IMR-90 (cell line): ENCODE measurements around the gene TNNI2. TPM values are rescaled to one million over a fixed set of nuclear protein-coding genes. Genes with fewer than 3 reads are reported as not detected.

ENCODE experiments used
- ATAC-seq: fragments of 200-7000 bp; cut with Tn5 transposase; 2 replicates; pipeline ENCODE4 v1.9.1; 2020; ENCODE audit warnings: low read depth, mild to moderate bottlenecking, moderate library complexity
- BruUV-seq: library from RNA; stranded (reverse); fragments of 400-500 nt; replicated peaks from 2 replicates; lab custom pipeline; 2021; lab: Mats Ljungman, UMichigan
- CTCF ChIA-PET: fragments of 300-600 bp; formaldehyde crosslinking; extraction: SDS; loops from one replicate; lab custom pipeline; 2021; ENCODE audit warnings: antibody characterized with exemption; lab: Yijun Ruan, JAX
- POLR2A ChIA-PET: fragments of 300-600 bp; sonication (Branson Sonifier 250); formaldehyde crosslinking; loops from one replicate; lab custom pipeline; 2022; ENCODE audit warnings: antibody characterized with exemption; ENCODE audit not compliant: unreplicated experiment; lab: Charles Lee
- DNase-seq: peaks from one replicate; pipeline ENCODE4 v3.0.0; 2013
- H2AFZ ChIP-seq: replicated peaks from 2 replicates; pipeline ENCODE3; 2013; ENCODE audit warnings: low read length, mild to moderate bottlenecking; ENCODE audit not compliant: poor library complexity
- H2AK5ac ChIP-seq: 2 replicates; pipeline ENCODE4 v1.6.1; 2013; ENCODE audit warnings: low read depth, low read length, inconsistent platforms
- H2AK9ac ChIP-seq: replicated peaks from 2 replicates; pipeline ENCODE3; 2013; ENCODE audit warnings: mild to moderate bottlenecking, low read depth, low read length, moderate library complexity; ENCODE audit not compliant: poor library complexity
- H2BK120ac ChIP-seq: 2 replicates; pipeline ENCODE4 v1.6.1; 2013; ENCODE audit warnings: low read depth, low read length, inconsistent platforms
- H2BK15ac ChIP-seq: 3 replicates; pipeline ENCODE4 v1.6.1; 2013; ENCODE audit warnings: low read depth, low read length, inconsistent platforms
- H2BK20ac ChIP-seq: 2 replicates; pipeline ENCODE4 v1.6.1; 2013; ENCODE audit warnings: low read depth, mild to moderate bottlenecking, inconsistent platforms, low read length, moderate library complexity
- H2BK5ac ChIP-seq: 2 replicates; pipeline ENCODE4 v1.6.1; 2013; ENCODE audit warnings: mild to moderate bottlenecking, low read depth, low read length, inconsistent platforms; ENCODE audit not compliant: poor library complexity, severe bottlenecking
- H3K14ac ChIP-seq: replicated peaks from 2 replicates; pipeline ENCODE4 v1.6.1; 2013; ENCODE audit warnings: low read depth, low read length, inconsistent platforms
- H3K18ac ChIP-seq: 2 replicates; pipeline ENCODE4 v1.6.1; 2013; ENCODE audit warnings: low read depth, low read length, control low read depth
- H3K23ac ChIP-seq: 2 replicates; pipeline ENCODE4 v1.6.1; 2013; ENCODE audit warnings: low read depth, low read length, inconsistent platforms
- H3K27ac ChIP-seq: 2 replicates; pipeline ENCODE4 v1.5.1; 2013; ENCODE audit warnings: mild to moderate bottlenecking, control low read depth, low read length; ENCODE audit not compliant: insufficient read depth
- H3K27me3 ChIP-seq: 2 replicates; pipeline ENCODE4 v1.6.1; 2013; ENCODE audit warnings: low read length; ENCODE audit not compliant: control insufficient read depth, insufficient read depth
- H3K36me3 ChIP-seq: 2 replicates; pipeline ENCODE4 v1.6.1; 2013; ENCODE audit warnings: low read length, mixed read lengths; ENCODE audit not compliant: control insufficient read depth, insufficient read depth
- H3K4ac ChIP-seq: 2 replicates; pipeline ENCODE4 v1.6.1; 2013; ENCODE audit warnings: low read depth, low read length, inconsistent platforms
- H3K4me1 ChIP-seq: 2 replicates; pipeline ENCODE4 v1.6.1; 2013; ENCODE audit warnings: low read length, mixed read lengths; ENCODE audit not compliant: control insufficient read depth, insufficient read depth
- H3K4me2 ChIP-seq: 2 replicates; pipeline ENCODE4 v1.6.1; 2013; ENCODE audit warnings: low read depth, mild to moderate bottlenecking, control low read depth, low read length, moderate library complexity
- H3K4me3 ChIP-seq: 2 replicates; pipeline ENCODE4 v1.5.1; 2013; ENCODE audit warnings: low read depth, mild to moderate bottlenecking, control low read depth, low read length, moderate library complexity; ENCODE audit not compliant: insufficient read depth
- H3K56ac ChIP-seq: 2 replicates; pipeline ENCODE4 v1.6.1; 2013; ENCODE audit warnings: low read length, inconsistent platforms; ENCODE audit not compliant: insufficient read depth; ENCODE audit errors: extremely low read depth
- H3K79me1 ChIP-seq, 2 experiments: 2 replicates each; pipeline ENCODE4 v1.6.1; 2013; ENCODE audit warnings: low read length in 2 of 2, inconsistent platforms in 1 of 2, low read depth in 1 of 2
- H3K9ac ChIP-seq: 2 replicates; pipeline ENCODE4 v1.6.1; 2013; ENCODE audit warnings: low read depth, low read length, control low read depth
- H3K9me1 ChIP-seq: 2 replicates; pipeline ENCODE4 v1.6.1; 2013; ENCODE audit warnings: low read length, inconsistent platforms; ENCODE audit not compliant: insufficient read depth
- H3K9me3 ChIP-seq: 2 replicates; pipeline ENCODE4 v1.6.1; 2013; ENCODE audit warnings: low read length; ENCODE audit not compliant: control insufficient read depth, insufficient read depth
- H4K20me1 ChIP-seq: 2 replicates; pipeline ENCODE4 v1.6.1; 2013; ENCODE audit warnings: low read length, inconsistent platforms; ENCODE audit not compliant: insufficient read depth
- H4K5ac ChIP-seq: 2 replicates; pipeline ENCODE4 v1.6.1; 2013; ENCODE audit warnings: mild to moderate bottlenecking, low read depth, low read length, control low read depth
- H4K8ac ChIP-seq, 2 experiments: 2 replicates each; pipeline ENCODE4 v1.6.1; 2013; ENCODE audit warnings: low read depth in 2 of 2, low read length in 2 of 2, control low read depth in 1 of 2, inconsistent platforms in 1 of 2
- H4K91ac ChIP-seq: 2 replicates; pipeline ENCODE4 v1.6.1; 2013; ENCODE audit warnings: low read depth, low read length, inconsistent platforms; ENCODE audit not compliant: insufficient read depth
- BHLHE40 ChIP-seq: fragments of 150-350 bp; IDR thresholded peaks from 2 replicates; pipeline ENCODE4 v1.6.1; 2016; ENCODE audit warnings: mild to moderate bottlenecking, low read depth, low read length
- CEBPB ChIP-seq: IDR thresholded peaks from 2 replicates; pipeline ENCODE4 v1.6.1; 2012; ENCODE audit warnings: low read depth, low read length, improper control_type of control experiment
- CHD1 ChIP-seq: IDR thresholded peaks from 2 replicates; pipeline ENCODE4 v1.6.1; 2012; ENCODE audit warnings: low read depth, low read length, improper control_type of control experiment
- FOS ChIP-seq: fragments of 150-350 bp; IDR thresholded peaks from 2 replicates; pipeline ENCODE4 v1.6.1; 2016; ENCODE audit warnings: low read depth, low read length
- MAFK ChIP-seq: IDR thresholded peaks from 2 replicates; pipeline ENCODE4 v1.6.1; 2012; ENCODE audit warnings: low read depth, low read length, improper control_type of control experiment
- MAZ ChIP-seq: IDR thresholded peaks from 2 replicates; pipeline ENCODE4 v1.6.1; 2012; ENCODE audit warnings: low read depth, mild to moderate bottlenecking, low read length, improper control_type of control experiment, moderate library complexity, borderline replicate concordance
- MXI1 ChIP-seq: IDR thresholded peaks from 2 replicates; pipeline ENCODE4 v1.6.1; 2012; ENCODE audit warnings: low read depth, mild to moderate bottlenecking, low read length, moderate library complexity, borderline replicate concordance
- NFE2L2 ChIP-seq: fragments of 150-350 bp; IDR thresholded peaks from 2 replicates; pipeline ENCODE4 v1.6.1; 2016; ENCODE audit warnings: low read depth, mild to moderate bottlenecking, low read length
- POLR2A ChIP-seq: IDR thresholded peaks from 2 replicates; pipeline ENCODE4 v1.6.1; 2012; ENCODE audit warnings: mild to moderate bottlenecking, low read depth, low read length
- RAD21 ChIP-seq: IDR thresholded peaks from 2 replicates; pipeline ENCODE4 v1.6.1; 2012; ENCODE audit warnings: low read length, improper control_type of control experiment
- RCOR1 ChIP-seq: IDR thresholded peaks from 2 replicates; pipeline ENCODE4 v1.6.1; 2012; ENCODE audit warnings: mild to moderate bottlenecking, low read length, improper control_type of control experiment; ENCODE audit not compliant: insufficient replicate concordance
- RFX5 ChIP-seq: IDR thresholded peaks from 2 replicates; pipeline ENCODE4 v1.8.0; 2012; ENCODE audit warnings: low read depth, mild to moderate bottlenecking, low read length, moderate library complexity
- SMC3 ChIP-seq: fragments of 150-350 bp; IDR thresholded peaks from 2 replicates; pipeline ENCODE4 v1.6.1; 2016; ENCODE audit warnings: low read depth, mild to moderate bottlenecking, antibody characterized with exemption, low read length, moderate library complexity
- WGBS, 2 experiments: methylation state at CpG; one replicate each; pipeline versions ENCODE4 v1.1.5 to v1.1.7; 2013; ENCODE audit warnings: missing lambda C conversion rate in 2 of 2; ENCODE audit not compliant: insufficient read length in 1 of 2; ENCODE audit errors: extremely low coverage in 2 of 2; 5-methylcytosine and 5-hydroxymethylcytosine counted together
- dilution Hi-C: fragments of 300-500 bp; cut with HindIII; formaldehyde crosslinking; loops from one replicate; pipeline ENCODE4 v1.14.3; 2018; ENCODE audit warnings: low sequenced_read_pairs; ENCODE audit not compliant: unreplicated experiment
- in situ Hi-C: fragments of 300-500 bp; cut with MboI; formaldehyde crosslinking; loops from 3 replicates; pipeline ENCODE4 v1.14.3; 2019; ENCODE audit warnings: low sequenced_read_pairs, inconsistent platforms, mixed read lengths
- intact Hi-C: fragments of 100-400 bp; cut with micrococcal nuclease; formaldehyde crosslinking; loops from 2 replicates; pipeline ENCODE4 v1.10.0; 2022
- polyA plus RNA-seq, 3 experiments: library from polyadenylated mRNA; depleted of rRNA; stranded (reverse); fragments of >200 nt; gene quantifications; 2 replicates each; pipeline ENCODE4 v1.2.3, GENCODE V29; 2012; ENCODE audit warnings: low replicate concordance in 1 of 3
- total RNA-seq: library from RNA; depleted of rRNA; stranded (reverse); fragments of >200 nt; gene quantifications from 2 replicates; pipeline ENCODE4 v1.2.3, GENCODE V29; 2012
- TF ChIP-seq, protein P1 (sequence below): conservative IDR thresholded peaks from 2 replicates; pipeline ENCODE4 v1.5.1; 2012; ENCODE audit warnings: mild to moderate bottlenecking, low read depth, low read length, improper control_type of control experiment
- TF ChIP-seq, protein P2 (sequence below): fragments of 150-350 bp; IDR thresholded peaks from 2 replicates; pipeline ENCODE4 v1.6.1; 2017; ENCODE audit warnings: mild to moderate bottlenecking, antibody characterized with exemption, low read length, low read depth
- TF ChIP-seq, protein P3 (sequence below): fragments of 150-350 bp; IDR thresholded peaks from 2 replicates; pipeline ENCODE4 v1.6.1; 2016; ENCODE audit warnings: low read depth, mild to moderate bottlenecking, low read length, moderate library complexity, borderline replicate concordance

Gene TNNI2
- total and polyA plus RNA-seq, 2 of the 4 experiments (the other 2 are of a cell fraction): not detected

DNA sequence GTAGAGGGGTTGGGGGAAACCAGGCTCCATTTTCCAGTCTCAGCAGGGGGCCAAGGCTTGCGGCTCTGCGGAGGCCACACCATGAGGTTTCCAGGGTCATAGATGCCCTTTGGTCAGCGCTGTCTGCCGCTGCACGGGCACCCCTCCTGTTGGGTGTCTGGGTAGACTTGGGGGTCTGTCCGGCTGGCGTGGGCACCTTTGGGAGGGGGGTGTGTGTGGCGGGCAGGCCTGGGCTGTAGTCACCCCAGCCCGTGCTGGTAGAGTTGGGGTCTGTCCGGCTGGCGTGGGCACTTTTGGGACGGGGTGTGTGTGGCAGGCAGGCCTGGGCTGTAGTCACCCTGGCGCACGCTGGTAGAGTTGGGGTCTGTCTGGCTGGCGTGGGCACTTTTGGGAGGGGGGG lies 32.8 kb downstream of the TNNI2 start:
- H3K9ac ChIP-seq: no peak overlapping the region
- DNase-seq (no peak), ATAC-seq (no peak)
- dilution Hi-C loops (no loop called here), intact Hi-C loops (no loop called here), in situ Hi-C loops (no loop called here)
- no peak overlapping the region for H3K4me3 ChIP-seq
- H4K20me1 ChIP-seq: no peaks in the 10 kb centered on the region
- POLR2A ChIA-PET: no interaction called here
- H3K4me2 ChIP-seq: no peak overlapping the region
- H3K27me3 ChIP-seq: peaks cover 22% of the 10 kb centered on the region; the same call in 1 of the 2 replicates
- CTCF ChIA-PET: no interaction called here
- no peak overlapping the region for H2BK20ac ChIP-seq
- no TSS peak for BruUV-seq
- H3K4me1 ChIP-seq: peaks cover 1% of the 10 kb centered on the region; the same call in 1 of the 2 replicates
- H4K8ac ChIP-seq: no peak overlapping the region
- no CpG with 5 or more reads among the region's 15 CpGs for WGBS, 2 experiments
- H3K79me1 ChIP-seq: no peaks in the 10 kb centered on the region
- no peaks in the 10 kb centered on the region for H3K9me3 ChIP-seq
- no peak overlapping the region for H2AFZ ChIP-seq
- no peaks in the 10 kb centered on the region for H3K9me1 ChIP-seq
- no peak overlapping the region for H4K5ac ChIP-seq
- no peak overlapping the region for H2AK9ac ChIP-seq
- H2AK5ac ChIP-seq: no peak overlapping the region
- no peak overlapping the region for H2BK15ac ChIP-seq
- no peak overlapping the region for H3K56ac ChIP-seq
- H3K18ac ChIP-seq: no peak overlapping the region
- TF ChIP-seq RFX5: no peak
- no peak for TF ChIP-seq POLR2A
- no peak for TF ChIP-seq FOS
- TF ChIP-seq BHLHE40: no peak
- no peak for TF ChIP-seq CEBPB
- TF ChIP-seq, protein P1, sequence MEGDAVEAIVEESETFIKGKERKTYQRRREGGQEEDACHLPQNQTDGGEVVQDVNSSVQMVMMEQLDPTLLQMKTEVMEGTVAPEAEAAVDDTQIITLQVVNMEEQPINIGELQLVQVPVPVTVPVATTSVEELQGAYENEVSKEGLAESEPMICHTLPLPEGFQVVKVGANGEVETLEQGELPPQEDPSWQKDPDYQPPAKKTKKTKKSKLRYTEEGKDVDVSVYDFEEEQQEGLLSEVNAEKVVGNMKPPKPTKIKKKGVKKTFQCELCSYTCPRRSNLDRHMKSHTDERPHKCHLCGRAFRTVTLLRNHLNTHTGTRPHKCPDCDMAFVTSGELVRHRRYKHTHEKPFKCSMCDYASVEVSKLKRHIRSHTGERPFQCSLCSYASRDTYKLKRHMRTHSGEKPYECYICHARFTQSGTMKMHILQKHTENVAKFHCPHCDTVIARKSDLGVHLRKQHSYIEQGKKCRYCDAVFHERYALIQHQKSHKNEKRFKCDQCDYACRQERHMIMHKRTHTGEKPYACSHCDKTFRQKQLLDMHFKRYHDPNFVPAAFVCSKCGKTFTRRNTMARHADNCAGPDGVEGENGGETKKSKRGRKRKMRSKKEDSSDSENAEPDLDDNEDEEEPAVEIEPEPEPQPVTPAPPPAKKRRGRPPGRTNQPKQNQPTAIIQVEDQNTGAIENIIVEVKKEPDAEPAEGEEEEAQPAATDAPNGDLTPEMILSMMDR: no peak
- TF ChIP-seq, protein P2, sequence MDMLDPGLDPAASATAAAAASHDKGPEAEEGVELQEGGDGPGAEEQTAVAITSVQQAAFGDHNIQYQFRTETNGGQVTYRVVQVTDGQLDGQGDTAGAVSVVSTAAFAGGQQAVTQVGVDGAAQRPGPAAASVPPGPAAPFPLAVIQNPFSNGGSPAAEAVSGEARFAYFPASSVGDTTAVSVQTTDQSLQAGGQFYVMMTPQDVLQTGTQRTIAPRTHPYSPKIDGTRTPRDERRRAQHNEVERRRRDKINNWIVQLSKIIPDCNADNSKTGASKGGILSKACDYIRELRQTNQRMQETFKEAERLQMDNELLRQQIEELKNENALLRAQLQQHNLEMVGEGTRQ: no peak
- TF ChIP-seq, protein P3, sequence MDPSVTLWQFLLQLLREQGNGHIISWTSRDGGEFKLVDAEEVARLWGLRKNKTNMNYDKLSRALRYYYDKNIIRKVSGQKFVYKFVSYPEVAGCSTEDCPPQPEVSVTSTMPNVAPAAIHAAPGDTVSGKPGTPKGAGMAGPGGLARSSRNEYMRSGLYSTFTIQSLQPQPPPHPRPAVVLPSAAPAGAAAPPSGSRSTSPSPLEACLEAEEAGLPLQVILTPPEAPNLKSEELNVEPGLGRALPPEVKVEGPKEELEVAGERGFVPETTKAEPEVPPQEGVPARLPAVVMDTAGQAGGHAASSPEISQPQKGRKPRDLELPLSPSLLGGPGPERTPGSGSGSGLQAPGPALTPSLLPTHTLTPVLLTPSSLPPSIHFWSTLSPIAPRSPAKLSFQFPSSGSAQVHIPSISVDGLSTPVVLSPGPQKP: no peak
- TF ChIP-seq MAZ: no peak
- no peak for TF ChIP-seq NFE2L2
- no peak for TF ChIP-seq MAFK
- TF ChIP-seq SMC3: no peak
- no peak for TF ChIP-seq RAD21
- TF ChIP-seq MXI1: no peak
- no peak for TF ChIP-seq CHD1
- no peak for TF ChIP-seq RCOR1
- no peak overlapping the region for H3K27ac ChIP-seq
- no peak overlapping the region for H2BK5ac ChIP-seq
- H3K4ac ChIP-seq: no peak overlapping the region
- no peak overlapping the region for H4K91ac ChIP-seq
- H2BK120ac ChIP-seq: no peak overlapping the region
- H3K36me3 ChIP-seq: no peaks in the 10 kb centered on the region
- no peak overlapping the region for H3K23ac ChIP-seq
- no peak overlapping the region for H3K14ac ChIP-seq
